Endothelial cell of hepatic sinusoid (primary cell): ENCODE results near the gene SCLY.
"Not testable (repeated sequence)": the region's sequence is repeated elsewhere in the genome, so short reads cannot be mapped to it uniquely, and the experiment has no call there.

ENCODE experiments used
- in situ Hi-C: cut with HindIII; loops from 2 replicates; pipeline ENCODE4 v1.10.0; 2017; ENCODE audit warnings: low sequenced_read_pairs

SCLY gene

DNA sequence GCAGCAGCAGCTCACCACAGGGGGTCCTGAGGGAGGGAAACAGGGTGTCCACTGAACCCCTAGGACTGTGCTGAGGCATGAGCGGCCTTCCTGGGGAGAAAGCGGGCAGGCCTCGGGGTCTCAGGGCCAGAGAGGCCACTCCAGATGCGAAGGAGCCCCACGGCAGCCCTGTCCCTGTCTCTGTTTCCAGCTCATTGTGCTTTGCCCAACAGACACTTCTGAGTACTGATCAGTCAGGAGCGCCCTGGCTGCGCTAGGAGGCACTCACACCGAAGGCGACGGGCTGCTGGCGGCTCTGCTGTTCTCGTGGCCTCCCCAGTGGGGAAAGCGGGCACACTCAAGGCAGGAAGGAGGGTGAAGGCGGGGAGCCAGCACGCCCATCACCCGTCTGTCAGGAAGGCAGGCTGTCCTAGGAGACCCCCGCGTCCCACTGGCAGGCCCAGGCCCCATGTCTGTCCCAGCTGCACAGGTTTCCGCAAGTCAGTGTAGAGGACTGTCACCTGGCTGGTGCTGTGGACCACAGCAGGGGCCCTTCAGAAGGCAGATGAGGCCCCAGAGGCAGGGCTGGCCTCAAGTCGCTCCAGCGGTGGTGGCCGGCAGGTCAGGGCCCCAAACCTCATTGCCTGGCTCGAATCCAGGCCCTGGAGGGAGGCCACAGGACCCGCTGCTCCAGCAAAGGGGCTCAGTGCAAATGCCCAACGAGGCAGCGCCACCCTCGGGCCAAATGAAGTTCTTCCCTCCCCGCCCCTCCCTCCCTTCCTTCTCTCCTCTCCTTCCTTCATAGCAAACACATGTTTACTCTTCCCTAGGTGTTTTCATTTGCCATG lies 46.1 kb downstream of the SCLY start:
- in situ Hi-C loops: no loop called here

DNA sequence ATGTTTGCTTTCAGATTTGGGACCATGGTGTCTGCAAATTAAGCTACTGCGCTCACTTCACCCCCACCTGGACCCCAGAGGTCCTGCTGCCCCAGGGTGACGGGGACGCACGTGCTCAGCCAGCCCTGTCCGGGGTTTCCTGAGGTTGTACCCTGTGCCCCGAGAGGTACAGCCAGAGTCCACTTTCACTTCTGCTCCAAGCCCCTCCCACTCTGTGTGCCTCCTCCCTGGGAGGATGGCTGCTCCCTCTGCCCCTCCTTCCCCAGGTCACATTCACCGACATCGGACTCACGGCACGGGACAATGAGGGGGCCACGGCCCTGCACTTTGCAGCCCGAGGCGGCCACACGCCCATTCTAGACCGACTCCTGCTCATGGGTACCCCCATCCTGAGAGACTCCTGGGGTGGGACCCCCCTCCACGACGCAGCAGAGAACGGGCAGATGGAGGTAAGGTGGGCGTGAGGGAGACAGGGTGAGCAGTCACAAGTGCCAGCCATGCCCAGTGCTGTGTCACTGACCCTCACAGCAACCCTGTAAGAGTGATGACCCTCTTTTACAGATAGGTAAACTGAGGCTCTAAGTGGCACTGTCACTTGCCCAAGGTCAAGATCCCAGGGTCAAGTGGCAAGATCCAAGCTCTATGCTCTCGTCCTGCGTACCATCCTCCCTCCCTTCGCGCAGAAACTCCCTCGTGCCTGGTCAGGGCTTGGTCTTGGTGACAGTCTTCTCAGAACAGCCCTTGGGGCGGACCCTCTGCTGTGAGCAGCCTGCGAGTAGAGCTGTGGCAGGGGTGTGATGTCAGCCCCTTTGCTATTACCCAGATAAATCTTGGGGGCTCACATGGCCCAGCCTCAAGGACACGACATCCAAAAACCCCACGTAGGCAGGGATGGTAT lies 47.0 kb downstream of the SCLY start:
- in situ Hi-C loops: no loop called here

DNA sequence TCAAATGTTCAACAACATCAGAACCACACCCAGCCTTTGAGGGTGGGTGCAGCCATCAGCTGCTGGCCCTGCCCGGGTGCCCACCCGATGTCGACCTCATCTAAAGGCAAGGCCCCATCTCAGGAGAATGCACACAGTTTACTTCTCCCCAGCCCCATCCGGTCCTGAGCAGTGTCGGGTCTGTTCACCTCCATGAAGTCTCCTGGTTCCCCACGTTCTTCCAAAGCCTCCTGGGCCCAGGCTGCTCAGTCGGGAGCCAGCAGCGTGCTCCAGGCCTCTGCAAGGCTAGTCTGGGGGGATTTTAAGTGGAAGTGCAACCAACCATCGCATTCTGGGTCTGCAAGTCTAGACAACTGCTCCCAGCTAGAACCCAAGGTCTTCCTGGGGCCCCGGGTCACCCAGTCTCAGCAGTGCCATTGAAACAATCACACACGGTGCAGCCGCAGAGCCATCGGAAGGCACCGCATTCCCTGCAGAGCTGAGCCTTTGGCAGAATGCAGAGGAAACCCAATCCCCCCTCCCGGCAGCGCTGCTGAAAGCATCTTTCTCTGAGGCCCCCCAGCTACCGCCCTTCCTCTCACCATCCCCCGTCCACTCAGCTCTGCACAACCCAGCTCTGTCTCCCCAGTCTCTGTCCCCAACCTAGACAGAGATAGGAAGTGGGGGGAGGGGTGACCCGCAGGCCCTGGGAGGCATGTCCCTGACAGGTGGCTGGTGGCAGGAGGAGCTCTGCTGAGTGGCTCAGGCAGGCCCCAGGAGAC lies 47.8 kb downstream of the SCLY start:
- in situ Hi-C loops: no loop called here

DNA sequence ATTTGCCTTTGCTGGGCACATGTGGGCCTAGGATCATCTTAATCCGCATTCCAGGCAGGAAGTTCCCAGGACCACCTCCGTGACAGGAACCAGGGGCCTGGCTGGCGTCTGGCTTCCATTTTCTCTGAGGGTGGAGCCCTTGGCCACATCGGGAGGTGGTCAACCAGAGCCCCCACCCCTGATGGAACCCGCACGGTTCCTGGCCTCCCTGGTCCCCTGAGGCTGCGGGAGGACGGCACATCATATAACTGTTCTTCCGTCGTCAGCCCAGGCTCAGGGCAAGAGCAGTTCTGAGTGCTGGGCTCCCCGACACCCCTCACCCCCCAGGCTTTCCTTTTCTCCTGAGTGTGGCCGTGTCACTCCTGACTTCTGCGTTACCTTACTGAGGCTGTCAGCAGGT lies 52.8 kb downstream of the SCLY start:
- in situ Hi-C loops: no loop called here

DNA sequence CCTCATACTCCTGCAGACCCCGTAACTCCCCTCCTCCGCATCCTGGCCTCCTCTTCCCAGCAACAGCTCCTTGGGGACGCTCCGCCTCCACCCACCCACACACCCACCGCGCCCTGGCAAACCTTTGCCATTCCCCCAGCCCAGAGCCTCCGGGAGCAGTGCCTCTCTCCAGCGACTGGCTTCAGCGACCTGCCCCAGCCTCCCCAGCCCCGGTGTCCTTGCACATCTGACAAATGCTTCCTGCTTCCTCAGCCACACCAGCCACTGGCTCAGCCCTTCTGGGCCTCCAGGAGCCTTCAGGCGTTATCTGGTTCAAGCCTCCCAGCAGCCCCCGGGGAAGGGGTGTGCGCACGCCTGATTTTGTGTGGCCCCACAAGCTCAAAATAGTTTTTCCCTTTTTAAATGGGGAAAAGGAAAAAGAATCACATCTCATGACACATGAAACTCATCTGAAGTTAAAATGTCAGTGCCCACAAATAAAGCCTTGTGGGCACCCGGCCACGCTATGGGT lies 53.6 kb downstream of the SCLY start:
- in situ Hi-C loops: no loop called here

DNA sequence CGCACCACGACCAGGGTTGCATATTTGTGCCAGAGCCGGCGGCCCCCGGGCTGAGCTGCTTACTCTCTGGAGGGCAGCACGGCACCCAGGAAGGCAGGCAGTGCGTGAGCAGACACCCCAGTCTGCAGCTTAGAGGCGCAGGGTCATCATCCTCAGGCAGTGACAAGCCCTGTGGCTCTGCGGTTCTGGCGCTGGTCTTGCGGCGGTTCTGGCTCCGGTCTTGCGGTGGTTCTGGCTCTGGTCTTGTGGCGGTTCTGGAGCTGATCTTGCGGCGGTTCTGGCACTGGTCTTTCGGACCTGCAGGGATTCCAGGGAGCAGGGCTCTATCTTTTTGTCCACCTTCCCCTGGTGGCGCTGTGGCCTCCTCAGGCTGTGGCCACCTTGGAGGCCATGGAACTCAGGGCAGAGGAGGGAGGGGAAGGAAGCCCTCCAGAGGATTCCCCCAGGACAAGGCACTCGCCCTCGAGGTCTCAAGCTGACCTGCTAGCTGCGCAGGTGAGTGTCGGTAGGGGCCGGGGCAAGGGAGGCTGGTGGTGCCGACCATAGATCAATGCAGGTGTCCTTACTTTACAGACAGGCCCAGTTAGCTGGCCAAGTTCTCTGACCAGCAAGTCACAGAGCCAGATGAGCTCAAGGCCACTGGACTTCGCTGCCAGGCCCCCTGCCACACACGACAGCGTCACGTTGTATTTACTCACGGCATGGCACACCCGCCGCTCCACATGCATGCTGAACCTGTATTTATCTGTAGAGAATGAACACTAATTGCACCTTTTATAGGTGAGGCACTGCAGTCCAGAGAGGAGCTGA lies 54.3 kb downstream of the SCLY start:
- in situ Hi-C loops: no loop called here

DNA sequence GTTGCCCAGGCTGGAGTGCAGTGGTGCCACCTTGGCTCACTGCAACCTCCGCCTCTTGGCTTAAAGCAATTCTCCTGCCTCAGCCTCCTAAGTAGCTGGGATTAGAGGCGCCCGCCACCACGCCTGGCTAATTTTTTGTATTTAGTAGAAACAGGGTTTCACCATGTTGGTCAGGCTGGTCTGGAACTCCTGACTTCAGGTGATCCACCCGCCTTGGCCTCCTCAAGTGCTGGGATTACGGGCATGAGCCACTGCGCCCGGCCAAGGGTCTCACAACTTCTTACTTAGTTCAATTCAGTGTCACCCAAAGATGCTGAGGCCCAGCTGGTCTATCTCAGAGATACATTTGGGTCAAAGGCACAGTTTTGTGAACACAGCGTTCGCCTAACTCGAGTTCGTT lies 54.9 kb downstream of the SCLY start:
- in situ Hi-C loops: not testable (repeated sequence)

DNA sequence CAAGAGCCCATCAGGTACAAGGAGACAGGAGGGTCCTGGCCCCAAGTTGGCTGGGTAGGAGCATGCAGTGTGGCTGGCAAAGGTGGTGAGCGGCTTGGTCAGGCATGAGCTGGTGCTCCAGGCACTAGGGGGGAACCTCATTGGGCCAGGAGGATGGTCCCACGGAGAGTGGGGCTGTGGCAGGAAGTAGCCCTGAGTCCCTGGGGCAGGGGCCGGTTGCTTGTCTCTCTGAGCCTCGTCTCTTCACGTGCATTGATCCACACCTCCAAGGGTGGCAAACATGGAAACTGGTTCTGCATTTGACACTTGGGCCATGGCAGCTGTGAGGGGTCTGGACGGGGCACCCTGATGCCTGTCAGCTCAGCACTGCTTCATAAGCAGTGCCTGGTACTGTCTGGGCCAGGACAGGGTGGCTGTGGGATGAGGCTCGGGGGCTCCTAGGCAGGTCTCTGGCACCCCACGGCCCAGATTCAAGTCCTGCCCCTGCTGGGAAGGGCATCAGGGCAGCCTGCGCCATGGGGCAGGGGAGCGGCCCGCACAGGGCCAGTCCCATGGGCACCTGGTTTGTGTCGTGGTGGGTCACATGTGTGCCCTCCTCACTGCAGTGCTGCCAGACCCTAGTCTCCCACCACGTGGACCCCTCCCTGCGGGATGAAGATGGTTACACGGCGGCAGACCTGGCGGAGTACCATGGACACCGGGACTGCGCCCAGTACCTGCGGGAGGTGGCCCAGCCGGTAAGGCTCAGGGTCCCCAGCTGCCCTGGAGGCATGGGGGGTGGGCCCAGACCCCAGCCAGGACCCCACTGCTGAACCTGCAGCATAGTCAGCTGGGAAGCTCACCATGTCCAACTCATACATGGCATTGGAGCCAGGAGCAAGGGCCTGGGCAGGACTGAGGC lies 55.7 kb downstream of the SCLY start:
- in situ Hi-C loops: no loop called here

DNA sequence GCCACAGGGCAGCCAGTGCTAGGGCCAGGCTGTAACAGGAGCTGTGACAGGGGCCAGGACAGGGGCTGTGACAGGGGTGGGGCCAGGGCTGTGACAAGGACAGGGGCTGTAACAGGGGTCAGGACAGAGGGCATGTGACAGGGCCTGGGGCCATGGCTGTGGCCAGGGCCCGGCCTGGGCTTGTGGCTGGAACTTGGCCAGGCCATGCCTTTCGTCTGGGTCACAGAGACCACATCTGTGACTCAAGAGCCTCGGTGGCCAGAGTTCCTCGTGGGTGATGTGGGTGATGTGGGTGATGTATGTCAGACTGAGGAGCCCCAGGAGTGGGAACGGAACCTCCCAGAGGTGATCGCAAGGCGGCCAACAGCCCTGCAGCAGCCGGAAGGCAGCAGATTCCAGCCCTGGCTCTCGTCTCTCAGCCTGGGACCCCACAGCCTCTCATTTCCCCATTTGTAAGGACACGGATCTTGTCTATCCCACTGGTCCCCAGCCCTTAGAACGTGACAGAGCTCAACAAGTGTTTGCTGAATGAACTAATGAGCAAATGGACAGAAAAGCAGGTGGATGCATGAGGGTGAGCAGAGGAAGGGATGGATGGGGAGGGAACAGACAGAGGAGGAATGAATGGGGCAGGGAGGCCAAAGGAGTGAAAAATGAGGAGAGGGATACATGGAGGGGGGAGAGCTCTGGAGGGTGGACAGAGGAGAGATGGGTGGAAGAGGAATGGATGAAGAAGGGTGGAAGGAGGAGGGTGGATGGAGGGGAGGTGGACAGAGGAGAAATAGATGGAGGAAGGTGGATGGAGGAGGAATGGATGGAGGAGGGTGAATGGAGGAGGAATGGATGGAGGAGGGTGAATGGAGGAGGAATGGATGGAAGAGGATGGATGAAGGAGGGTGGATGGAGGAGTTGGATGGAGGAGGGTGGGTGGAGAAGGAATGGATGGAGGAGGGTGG lies 56.7 kb downstream of the SCLY start:
- in situ Hi-C loops: no loop called here

DNA sequence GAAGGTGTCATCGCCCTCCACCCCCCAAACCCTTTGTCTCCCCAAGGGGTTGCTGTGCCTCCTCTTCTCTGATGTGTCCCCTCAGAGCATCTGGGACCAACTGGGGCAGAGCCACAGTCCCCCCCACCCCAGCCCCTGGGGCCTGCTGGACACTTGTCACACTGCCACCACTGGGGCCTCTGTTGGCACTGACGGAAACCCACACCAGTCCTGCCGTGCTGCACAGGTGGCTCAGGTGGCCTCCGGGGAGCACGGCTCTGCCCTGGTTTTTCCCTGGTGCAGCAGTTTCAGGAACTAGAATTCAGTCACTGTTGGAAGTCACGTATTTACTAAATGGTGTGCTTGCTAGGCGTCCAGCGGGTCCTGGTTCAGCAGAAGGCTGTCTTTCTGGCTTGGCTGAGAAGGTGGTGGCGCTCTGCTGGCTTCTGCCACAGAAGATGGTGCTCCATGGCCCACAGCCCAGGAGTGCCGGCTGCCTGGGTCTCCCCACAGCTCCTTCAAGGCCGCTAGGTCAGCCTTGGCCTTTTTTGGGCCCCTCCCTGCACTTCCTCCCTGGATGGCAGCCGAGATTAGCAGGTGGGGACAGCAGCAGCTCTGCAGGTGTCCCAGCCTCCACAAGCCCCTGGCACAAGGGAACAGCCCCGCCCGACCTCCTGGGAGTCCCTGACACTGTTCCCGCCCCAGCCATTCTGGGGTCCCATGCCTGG lies 59.1 kb downstream of the SCLY start:
- in situ Hi-C loops: no loop called here

DNA sequence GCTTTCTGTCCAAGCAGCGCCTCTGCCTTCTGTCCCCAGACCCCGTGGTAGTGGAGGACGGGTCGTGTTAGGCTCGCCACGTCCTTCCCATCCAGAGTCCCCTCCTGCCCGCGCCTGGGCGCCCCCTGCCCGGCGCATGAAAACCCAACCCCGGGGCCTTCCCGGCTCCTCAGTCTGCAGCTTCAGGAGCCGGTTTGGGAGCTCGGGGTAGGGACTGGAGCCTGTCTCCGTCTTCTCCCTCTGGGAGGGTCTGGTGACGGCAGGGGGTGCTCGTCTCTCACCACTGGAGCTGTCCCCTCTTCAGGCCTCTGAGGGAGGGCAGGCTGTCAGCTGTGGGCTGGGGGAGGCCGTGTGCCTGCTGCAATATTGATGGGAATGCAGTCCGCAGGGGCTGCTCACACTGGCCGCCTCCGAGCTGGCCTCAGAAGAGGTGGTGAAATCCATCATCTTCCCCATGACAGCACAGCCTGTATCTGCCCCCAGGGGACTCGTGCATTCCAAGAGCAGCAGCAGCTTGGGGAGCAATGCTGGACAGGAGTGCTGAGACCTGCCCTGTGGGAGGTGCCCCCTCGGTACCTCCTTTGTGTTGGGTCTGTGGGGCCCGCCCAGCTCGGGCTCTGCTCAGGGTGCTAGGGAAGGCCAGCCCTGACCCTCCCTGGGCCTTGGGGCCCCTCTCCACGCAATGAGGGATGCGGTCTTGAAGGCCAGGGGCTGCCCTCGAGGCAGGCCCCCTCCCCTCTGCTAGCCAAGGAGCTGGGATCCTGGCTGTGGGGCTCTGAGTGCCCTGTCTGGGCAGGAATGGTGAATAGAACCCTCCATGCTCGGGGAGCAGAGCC lies 59.9 kb downstream of the SCLY start:
- in situ Hi-C loops: no loop called here

DNA sequence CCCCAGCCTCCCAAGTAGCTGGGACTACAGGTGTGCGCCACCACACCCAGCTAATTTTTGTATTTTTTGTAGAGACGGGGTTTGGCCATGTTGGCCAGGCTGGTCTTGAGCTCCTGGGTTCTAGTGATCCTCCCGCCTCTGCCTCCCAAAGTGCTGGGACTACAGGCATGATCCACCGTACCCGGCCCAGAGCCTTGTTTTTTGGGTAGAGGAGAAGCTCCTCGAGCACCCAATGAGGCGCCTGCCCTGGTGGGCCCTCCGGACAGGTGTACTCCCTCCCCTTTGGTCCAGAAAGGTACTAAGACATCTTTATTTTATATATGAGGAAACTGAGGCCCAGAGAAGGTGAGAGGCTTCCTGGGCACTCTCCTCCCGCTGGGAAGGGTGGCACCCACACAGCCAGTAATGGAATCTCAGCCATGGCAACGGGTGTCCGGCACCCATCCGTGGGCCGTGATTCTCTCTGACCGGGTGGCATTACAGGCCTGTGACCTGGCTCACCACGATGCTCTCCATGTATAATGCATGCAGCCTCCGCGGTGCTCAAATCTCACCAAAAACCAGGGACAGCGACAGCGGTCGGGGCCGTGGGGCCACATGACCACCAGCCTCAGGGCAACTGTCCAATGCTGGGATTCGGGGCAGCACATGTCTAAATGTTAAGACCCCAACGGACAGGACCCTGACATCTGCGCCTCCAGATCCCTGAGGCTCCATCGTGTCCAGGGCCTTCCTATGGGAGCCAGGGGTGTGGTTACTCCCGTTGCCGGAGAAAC lies 60.9 kb downstream of the SCLY start:
- in situ Hi-C loops: no loop called here

DNA sequence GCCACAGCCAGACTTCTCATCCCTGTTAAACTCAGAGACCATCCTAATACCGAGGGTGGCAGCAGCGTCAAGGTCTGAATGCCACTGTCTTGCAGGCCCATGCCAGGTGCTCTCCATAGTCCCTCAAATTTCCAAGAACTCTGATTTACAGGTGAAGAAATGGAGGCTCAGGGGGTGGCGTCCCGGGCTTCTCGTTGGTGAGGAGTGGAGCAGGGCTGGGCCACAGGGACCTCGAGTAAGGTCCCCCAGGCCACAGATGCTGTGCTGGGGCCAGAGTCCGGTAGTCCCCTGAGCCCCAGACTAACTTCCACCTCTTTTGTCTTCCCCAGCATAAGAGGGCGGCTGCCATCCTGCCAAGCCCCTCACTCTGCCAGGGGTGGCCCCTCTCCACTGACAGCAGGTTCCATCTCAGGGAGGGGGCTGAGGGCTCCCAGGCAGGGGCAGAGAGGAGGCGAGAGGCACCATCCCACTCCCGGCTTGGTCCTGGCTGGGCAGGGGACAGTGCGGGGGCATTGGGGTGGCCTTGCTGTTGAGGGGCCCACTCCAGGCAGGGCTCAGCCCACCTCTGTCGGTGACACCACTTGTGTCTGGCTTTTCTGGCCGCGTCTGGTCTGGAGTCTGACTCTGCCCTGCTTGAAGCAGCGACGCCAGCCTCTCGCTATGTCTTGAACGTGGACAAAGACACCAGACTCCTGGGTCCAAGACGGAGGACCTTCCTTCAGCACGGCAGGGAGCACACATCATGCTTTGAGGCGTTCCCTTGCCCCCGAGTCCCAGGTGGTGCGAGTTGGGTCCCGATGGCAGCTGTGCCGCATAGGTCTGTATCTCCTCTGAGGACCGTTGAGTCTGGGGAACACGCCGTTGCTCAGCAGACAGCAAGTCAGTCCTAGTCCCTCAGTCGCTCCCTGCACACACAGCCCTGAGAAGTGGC lies 61.8 kb downstream of the SCLY start:
- in situ Hi-C loops: no loop called here

DNA sequence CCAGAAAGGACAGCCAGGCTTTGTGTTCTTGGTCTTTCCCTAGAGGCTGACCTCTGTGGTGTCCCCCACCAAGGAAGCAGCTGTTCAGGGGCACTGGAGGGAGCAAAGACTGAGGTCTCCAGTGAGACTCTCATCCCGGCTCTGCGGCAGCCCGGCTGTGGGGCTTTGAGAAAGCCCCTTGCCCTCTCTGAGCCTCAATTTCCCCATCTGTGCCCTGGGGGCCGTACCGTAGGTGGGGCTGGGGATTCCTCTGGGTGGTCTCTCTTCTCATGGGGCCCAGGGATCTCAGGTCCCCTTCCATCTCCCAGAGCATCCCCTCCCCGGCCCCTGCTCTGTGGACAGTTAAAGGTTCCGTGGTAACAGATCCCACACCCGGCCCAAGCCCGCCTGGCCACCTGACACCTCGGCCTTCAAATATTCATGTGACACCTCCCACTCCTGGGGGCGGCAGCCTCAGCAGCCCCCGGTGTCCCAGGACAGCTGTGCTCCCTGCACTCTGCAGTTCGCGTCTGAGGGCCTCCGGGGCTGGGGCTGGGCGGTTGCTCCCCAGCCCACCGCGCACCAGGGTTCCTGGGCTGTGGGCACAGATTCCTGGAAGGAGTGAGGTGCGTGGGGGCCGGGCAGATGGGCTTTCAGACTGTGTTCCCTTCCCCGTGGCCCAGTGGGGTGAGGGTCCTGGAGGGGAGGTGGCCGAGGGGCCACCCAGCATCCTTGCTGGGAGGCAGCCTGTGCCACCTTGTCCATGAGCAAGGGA lies 62.6 kb downstream of the SCLY start:
- in situ Hi-C loops: no loop called here
